GM12801 (cell line): ENCODE results near the gene KCNK3.

Source experiments
- TF ChIP-seq, protein P1 (sequence below): IDR thresholded peaks from one replicate; pipeline ENCODE4 v1.5.1; 2011; ENCODE audit warnings: control low read depth; ENCODE audit not compliant: insufficient read length; ENCODE audit errors: extremely low read depth

Gene KCNK3

DNA sequence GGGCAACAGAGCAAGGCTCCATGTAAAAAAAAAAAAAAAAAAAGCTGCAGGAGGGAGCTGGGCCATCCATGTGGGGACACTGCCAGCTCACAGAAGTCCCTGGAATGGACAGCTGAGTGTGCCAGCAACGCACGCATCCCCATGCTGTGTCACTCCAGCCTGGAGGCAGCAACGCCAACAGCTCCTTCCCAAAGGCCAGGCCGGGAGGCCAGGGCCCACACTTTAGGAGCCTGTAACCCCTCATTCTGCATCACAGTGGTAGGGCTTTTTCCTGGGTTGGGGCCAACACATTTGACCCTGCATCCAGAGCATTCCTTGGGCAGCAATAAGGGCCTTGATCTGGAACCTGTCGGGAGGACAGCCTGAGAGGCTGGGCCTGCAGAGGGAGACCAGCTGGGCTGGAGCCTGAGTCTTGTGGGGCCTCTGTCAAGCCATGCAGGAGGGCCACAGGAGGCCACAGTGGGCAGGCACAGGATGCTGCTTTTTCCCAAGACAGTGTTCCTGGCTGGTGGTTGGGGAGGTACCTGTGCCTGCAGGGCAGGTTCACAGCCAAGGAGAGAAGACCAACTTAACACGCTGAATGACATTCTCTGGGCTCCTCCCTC lies 16.8 kb upstream of the KCNK3 start:
- TF ChIP-seq, protein P1, sequence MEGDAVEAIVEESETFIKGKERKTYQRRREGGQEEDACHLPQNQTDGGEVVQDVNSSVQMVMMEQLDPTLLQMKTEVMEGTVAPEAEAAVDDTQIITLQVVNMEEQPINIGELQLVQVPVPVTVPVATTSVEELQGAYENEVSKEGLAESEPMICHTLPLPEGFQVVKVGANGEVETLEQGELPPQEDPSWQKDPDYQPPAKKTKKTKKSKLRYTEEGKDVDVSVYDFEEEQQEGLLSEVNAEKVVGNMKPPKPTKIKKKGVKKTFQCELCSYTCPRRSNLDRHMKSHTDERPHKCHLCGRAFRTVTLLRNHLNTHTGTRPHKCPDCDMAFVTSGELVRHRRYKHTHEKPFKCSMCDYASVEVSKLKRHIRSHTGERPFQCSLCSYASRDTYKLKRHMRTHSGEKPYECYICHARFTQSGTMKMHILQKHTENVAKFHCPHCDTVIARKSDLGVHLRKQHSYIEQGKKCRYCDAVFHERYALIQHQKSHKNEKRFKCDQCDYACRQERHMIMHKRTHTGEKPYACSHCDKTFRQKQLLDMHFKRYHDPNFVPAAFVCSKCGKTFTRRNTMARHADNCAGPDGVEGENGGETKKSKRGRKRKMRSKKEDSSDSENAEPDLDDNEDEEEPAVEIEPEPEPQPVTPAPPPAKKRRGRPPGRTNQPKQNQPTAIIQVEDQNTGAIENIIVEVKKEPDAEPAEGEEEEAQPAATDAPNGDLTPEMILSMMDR = no peak

DNA sequence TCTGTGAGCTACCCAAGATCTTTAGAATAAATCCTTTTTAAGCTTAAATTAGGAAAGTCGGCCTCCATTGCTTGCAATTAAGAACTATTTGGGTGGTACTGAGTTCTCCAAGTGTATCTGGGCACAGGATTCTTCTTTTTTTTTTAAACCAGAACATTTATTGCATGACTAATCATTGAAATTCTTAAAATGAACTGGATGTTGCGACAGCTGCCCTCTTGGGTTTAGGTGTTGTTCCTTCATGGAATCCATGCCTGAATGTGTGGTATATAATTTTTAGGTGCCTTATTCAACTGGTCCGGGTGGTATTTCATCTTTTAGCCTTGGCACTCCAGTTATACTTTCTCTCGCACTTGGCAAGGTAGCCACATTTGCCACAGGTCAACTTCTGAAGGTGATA lies 14.5 kb upstream of the KCNK3 start:
- TF ChIP-seq, protein P1 = no peak

GRCh38 chr2:26679867-26680266 lies 12.7 kb upstream of the KCNK3 start:
- TF ChIP-seq, protein P1 = no peak

DNA sequence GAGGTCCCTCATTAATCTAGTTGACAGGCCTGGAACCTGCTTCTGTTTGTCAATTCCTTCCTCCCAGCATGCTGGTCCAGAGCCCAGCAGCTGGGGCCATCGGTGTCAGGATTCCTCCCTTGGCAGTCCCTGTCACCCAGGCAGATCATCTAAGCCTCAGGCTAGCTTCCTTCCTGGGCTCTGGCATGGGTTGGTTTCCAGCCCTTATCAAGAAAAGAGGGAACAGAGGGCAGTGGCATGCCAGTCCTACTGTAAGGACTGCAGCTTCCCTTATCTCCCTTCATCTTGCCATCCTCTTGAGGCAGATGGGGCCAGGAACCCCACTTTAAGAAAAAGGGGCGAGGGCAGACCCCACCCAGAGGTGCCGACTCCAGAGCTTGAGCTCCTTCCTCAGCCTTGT lies 10.9 kb upstream of the KCNK3 start:
- TF ChIP-seq, protein P1 = no peak

- TF ChIP-seq, protein P1 = no peak
Measured at GRCh38 chr2:26682155-26682554, 10.4 kb upstream of the KCNK3 start.

DNA sequence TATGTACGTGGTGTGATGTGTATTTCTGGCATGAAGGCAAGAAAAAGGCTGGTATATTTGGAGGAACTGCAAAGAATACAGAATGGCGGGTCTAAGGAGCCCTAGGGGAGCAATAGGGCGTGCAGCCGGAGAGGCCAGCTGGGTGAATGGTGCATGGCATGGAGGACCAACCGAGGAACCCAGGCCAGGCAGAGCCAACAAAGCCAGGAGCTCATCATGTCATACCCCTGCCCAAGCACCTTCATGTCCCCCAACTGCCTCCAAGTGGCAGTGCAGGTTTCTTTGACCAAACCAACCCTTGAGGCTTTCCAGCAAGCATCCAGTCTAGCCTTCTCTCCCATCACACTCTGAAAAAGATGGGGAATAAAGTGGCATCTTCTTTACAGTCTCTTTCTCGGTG lies 8.9 kb upstream of the KCNK3 start:
- TF ChIP-seq, protein P1 = no peak

- TF ChIP-seq, protein P1 = no peak
Measured at GRCh38 chr2:26685341-26685740, 7.2 kb upstream of the KCNK3 start.
